HG03575 (cell line): Measurements from ENCODE around the gene DLGAP5.

ENCODE experiments used
- ATAC-seq: cut with Tn5 transposase; IDR thresholded peaks from one replicate; pipeline ENCODE4 v1.9.1; 2021; ENCODE audit not compliant: unreplicated experiment, insufficient number of reproducible peaks, low FRiP score; ENCODE audit errors: extremely low read depth

DLGAP5 gene

DNA sequence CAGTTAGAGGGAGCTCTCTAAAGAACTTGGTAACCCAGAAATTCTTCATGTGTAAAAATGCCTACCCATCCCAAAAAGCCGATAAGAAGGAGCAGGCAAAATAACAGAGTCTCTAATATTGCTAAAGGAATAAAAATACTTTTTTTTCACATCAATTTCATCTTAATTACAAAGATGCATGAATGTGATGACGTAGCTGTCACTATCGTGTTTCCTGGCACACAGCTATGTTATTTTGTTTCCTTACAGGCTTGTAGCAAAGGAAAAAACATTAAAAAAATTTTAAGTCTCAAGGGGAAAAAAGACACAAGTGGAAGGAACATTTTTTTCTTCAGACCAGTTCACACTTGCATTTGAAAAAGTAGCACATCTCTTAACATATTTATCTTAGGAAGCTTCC is 72.6 kb downstream of the DLGAP5 start:
- no peak for ATAC-seq

DNA sequence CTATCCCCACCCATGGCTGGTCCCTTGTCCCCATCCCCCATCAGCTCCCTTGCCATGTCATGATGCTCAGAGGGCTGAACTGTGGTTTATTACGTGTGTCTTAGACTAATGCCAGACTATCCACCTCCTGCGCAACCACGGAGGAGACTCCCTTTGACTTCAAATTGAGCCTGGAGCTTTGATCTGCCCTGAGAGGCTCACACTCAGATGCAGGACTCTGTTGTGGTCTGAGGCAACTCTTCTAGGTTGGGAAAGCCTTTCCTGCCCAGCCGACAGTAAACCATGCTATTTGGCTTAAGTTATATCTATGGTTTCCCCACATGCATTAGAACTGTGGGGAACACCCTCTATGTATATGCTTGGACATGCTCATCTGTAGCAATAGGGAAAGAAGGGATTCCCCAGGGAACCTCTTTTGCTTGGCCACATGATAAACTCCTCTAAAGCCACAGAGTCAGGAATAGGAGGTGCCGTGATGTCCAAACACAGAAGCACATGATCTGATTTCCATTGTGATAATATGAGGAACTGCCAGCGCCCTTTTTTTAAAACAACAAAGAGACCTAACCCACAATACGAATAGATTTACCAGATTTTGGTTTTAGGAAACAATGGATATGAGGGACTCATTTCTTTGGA is 73.5 kb downstream of the DLGAP5 start:
- ATAC-seq, result no peak

DNA sequence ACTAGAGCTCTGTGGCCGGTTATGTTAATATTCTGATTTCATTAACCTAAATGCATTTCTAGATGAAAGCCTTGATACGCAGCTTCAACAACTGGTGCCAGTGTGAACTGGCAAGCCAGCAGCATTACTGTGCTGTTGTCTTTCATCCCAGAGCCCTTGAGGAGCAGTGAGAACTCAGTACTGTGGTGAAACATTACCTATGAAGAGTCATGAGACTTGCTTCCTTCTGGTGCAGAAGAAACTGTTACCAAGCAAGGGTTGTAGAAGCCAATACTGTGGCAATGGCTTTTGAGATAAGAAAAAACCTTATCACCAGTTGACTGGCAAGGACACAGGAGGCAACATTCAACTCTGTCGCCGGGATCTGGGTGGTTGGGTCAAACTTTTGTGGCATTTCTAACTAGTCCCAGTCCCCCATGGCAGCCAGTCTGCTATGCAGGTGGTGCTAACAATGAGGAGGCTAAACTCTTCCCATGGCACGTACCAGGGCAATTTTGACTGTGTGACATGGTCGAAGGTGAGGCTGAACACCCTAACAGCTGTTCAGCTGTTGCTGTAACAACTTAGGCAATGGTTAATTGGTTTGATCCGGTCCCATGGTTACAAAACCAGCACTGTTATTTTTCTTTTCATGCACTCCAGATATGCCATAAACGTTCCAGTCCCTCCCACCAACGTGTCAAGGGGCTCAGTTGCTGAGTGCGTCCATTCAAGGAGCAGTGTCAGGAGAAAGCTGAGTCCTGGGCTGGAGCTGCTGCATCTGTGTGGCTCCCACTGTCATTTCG is 74.9 kb downstream of the DLGAP5 start:
- ATAC-seq, result no peak

DNA sequence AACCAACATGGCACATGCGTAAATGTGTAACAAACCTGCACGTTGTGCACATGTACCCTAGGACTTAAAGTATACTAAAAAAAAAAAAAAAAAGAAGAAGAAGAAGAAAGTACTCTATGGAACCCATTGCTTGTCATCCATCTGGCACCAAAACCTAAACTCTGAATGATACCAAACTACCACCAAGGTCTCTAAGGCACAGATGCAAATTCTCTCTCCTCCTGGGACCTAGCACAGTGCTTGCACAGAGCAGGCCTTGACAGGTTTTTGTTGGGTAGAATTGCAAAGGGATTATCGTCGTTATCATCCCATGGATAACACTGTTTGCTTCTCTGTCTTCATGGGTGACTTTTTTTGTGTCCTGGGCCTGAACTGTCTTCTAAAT is 75.5 kb downstream of the DLGAP5 start:
- no peak for ATAC-seq

DNA sequence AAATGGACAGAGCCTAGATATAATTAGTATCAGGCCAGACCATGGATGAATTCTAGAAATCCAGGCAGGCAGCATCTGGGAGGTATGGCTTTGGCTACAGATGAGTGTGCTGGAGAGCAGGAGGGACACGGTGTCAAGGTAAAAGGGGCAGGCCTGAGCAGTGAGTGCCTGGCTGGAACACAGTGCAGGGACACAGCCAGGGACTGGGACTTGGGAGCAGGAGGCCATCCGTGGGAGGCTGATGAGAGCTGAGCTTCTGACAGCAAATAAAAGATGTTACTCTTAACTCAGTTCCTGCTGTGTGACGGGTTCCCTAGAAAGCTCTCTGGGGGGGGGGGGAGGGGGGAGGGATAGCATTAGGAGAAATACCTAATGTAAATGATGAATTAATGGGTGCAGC is 75.9 kb downstream of the DLGAP5 start:
- no peak for ATAC-seq

DNA sequence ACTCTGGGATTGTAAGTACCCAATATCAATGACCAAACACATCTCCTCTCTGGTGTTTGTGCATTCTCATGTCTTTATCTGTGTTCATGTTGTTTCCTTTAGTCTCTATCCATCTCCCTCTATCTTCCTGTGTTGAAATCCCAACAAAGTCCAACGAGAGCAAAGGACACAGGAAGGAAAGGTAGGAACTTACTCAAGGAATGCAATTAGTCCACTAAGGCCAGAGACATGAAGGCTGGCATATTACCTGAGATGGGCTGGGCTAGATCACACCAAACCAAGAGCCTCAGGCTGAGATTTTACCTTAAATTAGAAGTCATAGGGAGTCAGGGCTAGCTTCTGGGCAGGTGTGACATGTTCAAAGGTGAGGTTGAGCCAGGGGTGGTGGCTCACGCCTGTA is 76.7 kb downstream of the DLGAP5 start:
- no peak for ATAC-seq

DNA sequence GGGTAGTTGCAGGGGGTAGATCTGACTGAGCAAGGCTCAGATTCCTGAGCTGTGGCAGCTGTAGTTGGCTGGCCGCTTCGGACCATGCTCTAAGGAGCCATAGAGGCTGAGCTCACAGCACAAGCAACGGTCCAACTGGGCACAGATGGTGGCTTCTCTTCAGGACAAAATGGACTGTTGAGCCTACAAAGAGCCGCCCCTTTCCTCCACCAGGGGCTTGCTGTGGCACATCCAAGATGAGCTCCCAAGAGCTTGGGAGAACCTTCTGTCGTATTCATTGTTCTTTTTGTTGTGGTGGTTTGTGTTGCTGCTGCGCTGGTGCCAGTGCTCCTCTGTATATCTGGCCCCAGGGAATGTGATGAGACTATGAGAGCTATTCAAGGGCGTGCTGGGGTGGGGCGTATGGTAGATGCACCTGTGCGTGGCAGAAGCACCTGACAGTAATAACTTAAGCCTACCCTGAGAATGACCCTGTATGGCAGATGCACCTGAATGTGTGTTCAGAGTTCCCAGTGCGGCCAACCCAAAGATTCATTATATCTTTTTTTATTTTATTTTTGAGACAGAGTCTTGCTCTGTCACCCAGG is 80.2 kb downstream of the DLGAP5 start:
- ATAC-seq, result no peak

DNA sequence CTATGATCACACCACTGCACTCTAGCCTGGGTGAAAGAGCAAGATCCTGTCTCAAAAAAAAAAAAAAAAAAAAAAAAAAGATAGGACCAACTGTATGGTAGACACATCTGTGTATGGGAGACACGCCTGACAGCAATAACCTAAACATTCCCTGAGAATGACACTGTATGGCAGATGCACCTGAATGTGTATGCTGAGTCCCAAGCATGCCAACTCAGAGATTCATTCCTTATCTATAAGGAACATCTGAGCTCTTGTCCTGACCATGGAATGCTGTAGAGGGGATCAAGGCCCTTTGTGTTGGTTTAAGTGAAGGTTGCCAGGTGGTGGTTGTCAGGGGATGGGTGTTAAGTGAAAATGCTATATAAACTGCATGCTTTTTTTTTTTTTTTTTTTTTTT is 81.5 kb downstream of the DLGAP5 start:
- ATAC-seq, result no peak

DNA sequence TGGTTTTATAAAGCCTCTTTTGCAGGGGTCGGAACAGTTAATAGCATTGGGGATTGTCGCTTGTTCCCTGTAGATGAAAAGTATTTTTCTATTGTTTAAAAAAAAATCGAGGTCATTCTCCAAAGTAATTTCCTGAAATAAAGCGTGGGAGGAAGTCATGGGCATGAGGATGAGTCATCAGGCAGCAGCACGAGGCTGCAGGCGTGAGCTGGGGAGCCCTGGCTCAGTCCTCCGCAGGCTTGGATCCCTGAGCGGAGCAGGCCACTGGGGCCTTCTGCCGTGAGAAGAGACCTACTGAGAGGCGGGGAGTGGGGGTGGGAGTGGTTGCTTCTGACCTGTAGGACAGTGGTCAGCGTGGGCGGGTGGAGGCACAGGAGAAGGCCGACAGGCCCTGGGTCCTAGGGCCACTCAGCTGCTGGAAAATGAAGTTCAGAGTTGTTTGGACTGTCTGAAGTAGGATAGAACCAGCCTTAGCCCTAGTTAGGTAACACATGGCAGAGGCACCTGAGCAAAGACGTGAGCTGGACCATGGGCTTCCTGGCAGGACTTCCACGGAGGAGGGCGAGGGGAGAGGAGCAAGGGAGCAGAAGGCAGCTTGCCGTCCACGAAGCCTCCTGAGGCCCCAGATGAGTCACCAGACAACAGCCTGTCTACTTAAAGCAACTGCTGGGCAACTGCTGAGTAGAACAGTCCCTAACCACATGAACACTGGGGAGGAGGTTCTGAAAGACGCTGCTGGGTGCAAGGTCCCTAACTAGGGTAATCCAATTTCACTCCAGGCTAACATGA is 83.4 kb downstream of the DLGAP5 start:
- peak; percentile 49 for ATAC-seq

DNA sequence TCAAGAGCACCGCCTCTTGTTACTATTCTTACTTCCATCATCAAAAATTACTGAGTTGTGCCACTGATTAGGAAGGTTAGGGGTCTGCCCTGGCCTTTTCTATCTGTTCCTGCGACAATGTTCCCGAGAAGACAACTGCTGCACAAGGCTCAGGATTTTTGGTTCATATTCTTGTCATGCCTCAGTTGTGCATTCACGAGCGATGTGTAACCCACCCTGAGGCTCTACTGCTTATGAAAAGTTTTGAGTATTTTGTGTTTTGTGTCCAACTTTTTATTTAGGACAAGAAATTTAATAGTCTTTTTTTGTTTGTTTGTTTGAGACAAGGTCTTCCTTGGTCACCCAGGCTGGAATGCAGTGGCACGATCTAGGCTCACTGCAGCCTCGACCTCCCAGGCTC is 85.4 kb downstream of the DLGAP5 start:
- no peak for ATAC-seq

DNA sequence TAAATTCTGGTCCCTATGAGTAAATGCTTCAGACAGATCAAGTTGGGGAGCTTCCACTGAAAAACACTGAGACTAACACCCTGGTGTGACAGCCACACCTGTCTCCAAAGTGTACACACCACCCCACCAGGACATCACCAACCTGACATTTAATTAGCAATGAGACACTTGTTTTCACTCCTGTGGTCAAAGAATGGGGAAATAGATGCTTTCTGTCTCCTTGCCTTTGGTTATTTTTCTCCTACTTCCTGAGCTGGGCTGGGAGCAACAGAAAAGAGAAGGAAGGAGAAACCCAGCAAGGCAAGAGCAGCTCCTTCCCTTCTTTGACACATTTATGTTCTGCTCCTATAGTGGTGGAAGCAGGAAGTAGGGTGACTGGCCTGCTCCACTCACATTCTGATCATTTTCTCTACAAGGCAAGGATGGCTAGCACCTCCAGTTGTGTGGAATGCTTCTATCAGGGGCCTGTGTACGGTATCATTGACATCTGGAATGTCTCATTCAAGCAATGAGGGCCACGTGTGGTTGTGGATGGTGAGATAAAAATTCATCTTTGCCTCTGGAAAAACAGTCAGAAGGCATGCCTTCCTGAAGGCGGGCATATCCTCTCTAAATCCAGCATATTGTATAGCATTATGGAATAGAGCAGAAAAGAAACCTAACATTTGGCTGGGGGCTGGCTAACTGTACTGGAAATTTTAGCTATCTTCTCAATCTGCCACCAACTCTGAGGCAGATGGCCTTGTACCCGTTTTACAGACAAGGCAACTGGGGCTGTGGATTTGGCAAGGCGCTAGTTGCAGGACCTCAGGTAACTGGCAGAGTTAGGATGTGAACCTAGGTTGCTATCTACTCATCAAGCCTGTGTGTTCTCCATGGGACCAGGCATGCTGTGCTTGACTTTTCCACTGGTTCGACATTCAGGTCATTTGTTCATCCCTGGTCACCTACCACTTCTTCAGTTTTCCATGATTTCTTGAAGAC is 87.1 kb downstream of the DLGAP5 start:
- ATAC-seq, result no peak

DNA sequence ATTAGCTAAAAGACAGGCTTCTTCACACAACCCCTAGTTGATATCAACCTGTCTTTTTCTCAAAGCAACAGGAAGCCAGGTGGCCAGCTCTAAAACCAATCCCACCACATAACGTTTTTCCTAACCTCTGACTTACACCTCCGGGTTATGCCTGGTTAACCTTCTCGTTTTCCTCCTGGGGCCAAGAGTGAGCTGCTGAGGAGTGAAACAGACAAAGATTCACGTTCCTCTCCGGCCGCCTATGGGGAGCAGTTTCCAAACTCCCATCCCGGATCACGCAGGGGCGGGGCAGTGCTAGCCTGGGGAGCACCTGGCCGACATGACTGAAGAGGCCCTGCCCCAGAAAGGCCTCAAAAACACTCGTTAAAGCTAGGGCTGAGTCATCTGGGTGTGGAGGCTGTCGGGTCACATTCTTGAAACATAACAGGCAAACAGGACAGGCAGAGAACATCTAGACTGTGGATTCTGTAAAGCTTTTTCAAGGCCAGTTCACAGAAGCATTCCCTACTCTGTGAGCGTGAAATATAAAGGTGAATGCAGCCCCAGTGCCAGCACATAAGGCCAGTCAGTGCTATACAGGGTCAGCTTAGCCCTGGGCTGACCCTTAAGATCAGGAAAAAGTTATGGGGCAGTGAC is 88.3 kb downstream of the DLGAP5 start:
- no peak for ATAC-seq

DNA sequence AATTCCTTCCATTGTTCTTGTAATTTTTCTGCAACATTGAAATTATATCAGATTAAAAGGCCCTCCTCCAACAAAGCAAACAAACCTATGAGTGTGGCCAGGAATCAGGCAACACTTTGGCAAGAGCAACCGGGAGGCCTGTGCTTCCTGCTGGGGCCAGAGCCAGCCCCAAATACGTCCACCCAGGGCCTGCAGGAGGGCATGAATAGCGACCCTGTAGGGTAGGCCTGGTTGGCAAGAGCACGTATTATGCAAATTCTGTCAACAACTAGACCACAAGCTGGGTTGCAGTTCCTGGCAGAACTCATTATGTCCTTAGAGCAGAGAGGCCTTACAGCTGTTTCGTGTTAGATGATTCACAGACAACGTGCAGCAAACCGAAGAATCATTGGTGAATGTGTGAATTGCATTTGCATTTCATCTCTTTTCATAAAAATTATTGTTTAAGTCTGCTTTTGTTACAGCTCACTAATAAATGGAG is 89.2 kb downstream of the DLGAP5 start:
- peak; percentile 42 for ATAC-seq

DNA sequence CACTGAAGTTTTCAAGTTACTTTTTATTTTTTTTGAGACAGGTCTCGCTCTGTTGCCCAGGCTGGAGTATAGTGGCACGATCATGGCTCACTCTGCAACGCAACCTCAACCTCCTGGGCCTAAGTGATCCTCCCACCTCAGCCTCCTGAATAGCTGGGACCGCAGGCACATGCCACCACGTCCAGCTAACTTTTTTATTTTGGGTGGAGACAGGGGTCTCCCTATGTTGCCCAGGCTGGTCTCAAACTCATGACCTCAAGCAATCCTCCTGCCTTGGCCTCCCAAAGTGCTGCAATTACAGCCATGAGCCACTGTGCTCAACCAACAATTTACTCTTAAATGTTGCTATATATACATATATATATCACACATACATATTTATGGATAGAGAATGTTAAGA is 89.7 kb downstream of the DLGAP5 start:
- no peak for ATAC-seq

DNA sequence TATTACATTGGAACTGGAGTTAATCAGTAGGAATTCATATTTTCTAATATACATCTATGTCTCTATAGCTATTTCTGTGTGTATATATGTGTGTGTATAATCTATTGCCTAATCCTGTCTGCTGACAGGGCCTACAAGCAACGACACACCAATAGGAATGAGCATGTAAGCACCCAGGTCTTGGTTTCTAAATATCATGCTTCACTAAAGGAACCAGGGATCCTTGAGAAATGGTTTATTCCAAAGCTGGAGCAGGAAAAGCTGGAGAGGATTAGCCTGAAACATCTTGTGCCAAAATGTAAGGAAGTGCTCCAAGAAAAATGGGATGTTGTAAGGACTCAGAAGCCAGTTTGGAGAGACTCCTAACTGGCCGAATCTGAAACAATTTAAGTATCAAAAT is 91.6 kb downstream of the DLGAP5 start:
- ATAC-seq, result no peak

DNA sequence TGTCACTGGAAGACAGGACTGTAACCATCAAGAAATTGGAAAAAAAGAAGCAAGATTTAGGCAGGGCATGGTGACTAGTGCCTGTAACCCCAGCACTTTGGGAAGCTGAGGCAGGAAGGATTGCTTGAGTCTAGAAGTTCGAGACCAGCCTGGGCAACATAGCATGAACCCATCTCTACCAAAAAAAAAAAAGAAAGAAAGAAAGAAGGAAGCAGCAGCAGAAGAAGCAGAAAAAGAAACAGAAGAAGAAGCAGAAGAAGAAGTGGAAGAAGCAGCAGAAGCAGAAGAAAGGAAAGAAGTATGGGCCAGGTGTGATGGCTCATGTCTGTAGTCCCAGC is 92.9 kb downstream of the DLGAP5 start:
- no peak for ATAC-seq
